Pons (tissue), 1 donor: Measurements from ENCODE around the gene SYT5.

Experiments
- DNase-seq: peaks from one replicate; pipeline ENCODE4 v3.0.0-alpha.2; 2016; ENCODE audit warnings: low spot score

SYT5 gene

DNA sequence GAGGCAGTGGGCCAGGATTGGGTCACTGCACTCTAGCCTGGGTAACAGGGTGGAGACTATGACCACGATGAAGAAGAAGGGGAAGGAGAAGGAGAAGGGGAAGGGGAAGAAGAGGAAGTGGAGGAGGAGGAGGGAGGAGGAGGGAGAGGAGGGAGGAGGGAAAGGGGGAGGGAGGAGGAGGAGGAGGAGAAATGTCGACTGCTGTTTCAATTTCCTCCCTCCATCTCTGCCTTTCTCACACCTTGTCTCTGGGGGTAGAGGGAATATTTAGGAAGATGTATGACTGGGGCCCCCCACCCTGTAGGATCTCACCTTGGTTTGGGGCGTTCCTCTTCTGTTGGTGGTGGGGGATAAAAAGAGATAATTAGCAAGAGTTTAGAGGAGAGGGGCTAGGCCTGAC is 34.9 kb downstream of the SYT5 start:
- no peak for DNase-seq

DNA sequence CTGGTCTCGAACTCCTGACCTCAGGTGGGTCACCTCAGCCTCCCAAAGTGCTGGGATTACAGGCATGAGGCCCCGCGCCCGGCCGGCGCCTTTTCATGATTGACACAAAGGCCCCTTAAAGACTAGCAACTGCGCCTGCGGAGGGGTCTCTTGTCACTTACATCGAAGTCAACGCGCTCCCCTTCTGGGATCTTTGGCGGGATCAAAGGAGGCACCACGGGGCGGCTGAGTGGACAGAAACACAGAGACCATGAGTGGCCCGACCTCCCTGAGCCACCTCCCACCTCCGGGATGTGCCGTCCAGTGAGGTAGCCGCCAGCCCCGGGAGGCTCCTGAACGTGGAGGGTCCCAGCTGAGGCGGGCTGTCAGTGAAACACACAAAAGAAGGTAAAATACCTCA is 38.4 kb downstream of the SYT5 start:
- no peak for DNase-seq

DNA sequence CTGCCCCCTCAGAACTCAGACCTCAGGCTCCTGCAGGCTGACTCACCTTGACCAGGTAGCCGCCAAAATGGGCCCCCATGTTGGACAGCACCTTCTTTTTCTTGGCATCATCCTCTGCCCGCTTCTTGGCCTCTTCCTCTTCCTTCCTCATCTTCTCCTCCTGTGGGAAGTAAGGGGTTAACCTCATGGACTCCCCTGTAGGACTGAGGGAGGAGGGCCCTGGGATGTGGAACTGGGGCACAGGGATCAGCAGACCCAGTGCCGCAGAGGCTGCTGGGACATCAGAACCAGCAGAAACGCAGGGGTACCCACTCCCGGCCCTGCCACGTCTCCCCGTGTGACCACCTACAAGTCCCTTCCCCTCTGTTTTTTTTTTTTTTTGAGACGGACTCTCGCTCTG is 42.2 kb downstream of the SYT5 start:
- no peak for DNase-seq

DNA sequence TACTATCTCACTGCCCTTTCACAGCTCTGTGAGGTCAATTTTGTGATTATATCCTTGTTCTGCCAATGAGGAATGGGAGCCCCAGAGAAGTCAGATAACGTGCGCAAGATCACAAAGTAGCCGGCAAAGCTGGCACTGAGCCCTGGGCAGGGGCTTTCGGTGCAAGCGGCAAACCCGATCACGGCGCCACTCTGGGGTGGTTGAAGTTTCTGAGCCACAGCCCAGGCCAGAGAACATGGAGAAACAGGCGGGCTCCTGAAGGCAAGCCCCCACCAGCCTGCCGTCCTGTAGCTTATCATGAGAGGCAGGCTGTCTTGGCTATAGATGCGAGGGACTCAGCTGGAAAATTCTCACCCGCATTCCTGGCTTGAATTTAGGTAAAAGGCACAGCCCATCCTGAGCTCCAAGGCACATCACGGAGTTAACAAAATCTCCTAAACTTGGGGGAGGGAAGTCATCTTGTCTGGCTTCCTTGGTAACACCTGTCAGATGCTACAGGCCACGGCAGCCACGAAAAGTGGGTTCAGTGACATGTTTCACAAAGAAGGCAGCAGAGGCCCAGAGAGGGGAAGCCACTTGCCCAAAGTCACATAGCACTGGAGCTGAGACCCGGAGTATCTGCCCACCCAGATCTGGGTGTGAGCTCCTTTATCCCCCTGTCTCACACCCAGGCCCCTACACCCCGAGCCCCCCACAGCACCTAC is 43.5 kb downstream of the SYT5 start:
- no peak for DNase-seq

DNA sequence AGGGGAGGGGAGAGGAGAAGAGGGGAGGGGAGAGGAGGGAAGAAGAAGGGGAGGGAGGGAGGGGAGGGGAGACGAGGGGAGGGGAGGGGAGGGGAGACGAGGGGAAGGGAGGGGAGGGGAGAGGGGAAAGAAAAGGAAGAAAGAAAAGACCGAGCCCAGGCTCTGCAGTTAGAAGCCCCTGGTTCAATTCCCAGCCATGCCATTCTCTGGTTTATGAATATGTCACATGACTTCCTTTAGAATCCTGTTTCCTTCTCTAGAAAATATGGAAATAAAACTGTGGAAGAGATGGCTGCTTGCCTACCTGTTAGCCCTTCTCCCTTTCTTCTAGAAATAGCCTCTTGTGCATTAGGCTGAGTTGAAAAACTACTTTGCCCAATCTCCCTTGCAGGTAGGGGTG is 45.4 kb downstream of the SYT5 start:
- no peak for DNase-seq

DNA sequence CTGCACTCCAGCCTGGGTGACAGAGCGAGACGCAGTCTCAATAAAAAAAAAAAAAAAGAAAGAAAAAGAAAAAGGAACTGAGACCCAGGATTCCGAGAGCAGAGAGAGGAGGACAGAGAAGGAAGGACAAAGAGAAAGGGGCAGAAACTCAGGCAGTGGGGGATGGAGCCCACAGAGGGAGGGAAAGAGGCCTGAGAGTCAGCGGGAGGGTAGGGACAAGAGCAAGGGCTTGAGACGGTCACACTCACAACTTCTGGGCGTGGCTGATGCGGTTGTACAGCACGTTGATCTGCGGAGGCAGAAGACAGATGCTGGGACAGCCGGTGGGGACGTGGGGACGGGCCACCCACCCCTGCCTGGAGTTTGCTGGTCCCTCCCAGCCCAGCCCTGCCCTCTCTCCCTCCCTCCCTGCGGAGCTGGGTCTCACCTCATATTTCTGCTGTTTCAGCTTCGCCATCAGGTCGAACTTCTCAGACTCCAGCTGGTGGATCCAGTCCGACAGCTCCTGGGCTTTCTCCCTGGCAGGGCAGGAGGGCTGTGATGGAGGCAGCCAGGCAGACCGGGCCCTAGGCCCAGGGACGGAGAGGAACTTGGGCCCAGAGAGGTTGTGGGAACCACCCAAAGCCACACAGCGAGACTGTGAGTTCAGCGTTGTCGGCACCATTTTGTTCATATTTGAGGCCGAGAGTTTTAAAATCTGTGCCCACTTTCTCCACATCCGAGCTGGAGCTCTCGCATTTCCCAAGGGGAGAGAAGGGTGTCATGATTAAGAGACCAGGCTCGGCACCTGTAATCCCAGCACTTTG is 46.2 kb downstream of the SYT5 start:
- no peak for DNase-seq

DNA sequence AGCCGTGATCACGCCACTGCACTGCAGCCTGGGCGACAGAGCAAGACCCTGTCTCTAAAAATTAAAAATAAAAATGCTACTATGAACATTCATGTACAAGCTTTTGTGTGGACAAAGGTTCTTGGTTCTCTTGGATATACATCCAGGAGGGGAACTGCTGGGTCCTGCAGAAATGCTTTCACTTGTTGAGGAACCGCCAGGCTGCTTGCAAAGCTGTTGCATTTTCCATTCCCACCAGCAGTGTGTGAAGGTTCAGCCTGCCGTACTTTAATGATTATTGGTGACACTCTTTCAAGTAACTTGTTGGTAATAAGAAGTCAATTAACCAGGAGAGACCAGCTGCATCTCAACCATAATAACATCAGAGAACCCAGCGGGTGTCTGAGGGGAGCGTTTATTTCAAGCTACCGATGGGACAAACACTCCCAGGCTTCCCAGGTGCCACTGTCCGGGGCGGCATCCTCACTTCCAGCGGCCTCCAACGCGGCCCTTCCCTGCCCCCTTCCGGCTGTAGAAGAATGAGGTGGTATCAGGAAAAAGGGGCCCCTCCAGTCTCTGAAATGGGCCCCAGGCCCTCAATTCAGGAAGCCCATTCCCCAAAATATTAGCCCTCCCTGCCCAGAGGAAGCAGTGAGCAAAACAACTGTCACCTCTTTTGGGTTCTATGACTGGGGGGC is 47.5 kb downstream of the SYT5 start:
- DNase-seq: no peak

DNA sequence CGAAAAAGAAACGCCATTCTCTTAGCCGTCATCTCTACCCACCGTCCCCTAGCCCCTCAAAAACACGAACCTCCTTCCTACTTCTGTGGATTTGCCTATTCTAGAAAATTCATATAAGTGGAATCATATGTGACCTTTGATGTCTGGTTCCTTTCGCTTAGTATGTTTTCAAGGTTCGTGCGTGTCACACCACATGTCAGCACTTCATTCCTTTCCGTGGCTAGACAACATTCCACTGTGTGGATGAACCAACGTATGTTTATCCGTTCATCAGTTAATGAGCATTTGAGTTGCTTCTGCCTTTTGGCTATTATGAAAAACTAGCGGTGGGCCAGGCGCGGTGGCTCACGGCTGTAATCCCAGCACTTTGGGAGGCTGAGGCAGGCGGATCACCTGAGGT is 48.7 kb downstream of the SYT5 start:
- no peak for DNase-seq
